H1 (cell line): ENCODE measurements around the gene CMTM1. TPM values are rescaled to one million over a fixed set of nuclear protein-coding genes. Genes with fewer than 3 reads are reported as not detected.

Experiments used
- BRCA1 ChIP-seq: IDR thresholded peaks from 2 replicates; pipeline ENCODE4 v1.6.1; 2012; ENCODE audit warnings: low read depth, low read length, improper control_type of control experiment
- E2F6 ChIP-seq: IDR thresholded peaks from 2 replicates; pipeline ENCODE4 v1.6.1; 2012; ENCODE audit warnings: inconsistent platforms
- GTF2F1 ChIP-seq: IDR thresholded peaks from 2 replicates; pipeline ENCODE4 v1.6.1; 2012; ENCODE audit warnings: low read depth, low read length, improper control_type of control experiment, borderline replicate concordance
- HDAC2 ChIP-seq, 2 experiments: fragments of 300-600 bp in 1 of 2; sonication (generic) in 1 of 2; IDR thresholded peaks; 2 replicates each; pipeline ENCODE4 v1.6.1; 2011 to 2012; ENCODE audit warnings: low read depth in 2 of 2, low read length in 2 of 2, mild to moderate bottlenecking in 2 of 2, moderate library complexity in 2 of 2, borderline replicate concordance in 1 of 2, inconsistent platforms in 1 of 2
- NRF1 ChIP-seq: IDR thresholded peaks from 2 replicates; pipeline ENCODE4 v1.6.1; 2011; ENCODE audit warnings: mild to moderate bottlenecking, low read depth, low read length, improper control_type of control experiment
- PHF8 ChIP-seq: fragments of 200-600 bp; sonication (generic); conservative IDR thresholded peaks from 2 replicates; pipeline ENCODE4 v1.7.1; 2012; ENCODE audit warnings: low read depth, mild to moderate bottlenecking, inconsistent platforms, low read length, moderate library complexity
- SP2 ChIP-seq: IDR thresholded peaks from 2 replicates; pipeline ENCODE4 v1.6.1; 2012; ENCODE audit warnings: mild to moderate bottlenecking, low read length, inconsistent platforms
- polyA plus RNA-seq, 7 experiments: library from polyadenylated mRNA; depleted of rRNA in 3 of 7; stranded (reverse) in 5 of 7; unstranded in 2 of 7; fragments of >200 nt in 5 of 7; fragments of 200-250 nt in 2 of 7; gene quantifications; 1 replicate in 5 of 7; 2 replicates in 1 of 7; 4 replicates in 1 of 7; pipeline versions ENCODE4 v1.2.1 to v1.2.3, GENCODE V29; 2011 to 2013; ENCODE audit warnings: missing spikeins in 2 of 7, mixed read lengths in 2 of 7
- total RNA-seq: library from RNA; stranded (reverse); fragmentation: NEBNext Ultra II Directional; extraction: Animal tissue kit (Norgen Biotek cat#: 25700); gene quantifications from 2 replicates; pipeline ENCODE4 v1.2.1, GENCODE V29; 2021
- TF ChIP-seq, protein P1 (sequence below): fragments of 300-600 bp; sonication (generic); IDR thresholded peaks from 2 replicates; pipeline ENCODE4 v1.7.1; 2012; ENCODE audit warnings: low read length, moderate library complexity, mild to moderate bottlenecking, inconsistent platforms; ENCODE audit not compliant: insufficient replicate concordance

CMTM1 gene
- total and polyA plus RNA-seq, 2 of the 8 experiments (the other 6 are each of a cell fraction or from before 2014, with no cell fraction given): 1.2 to 2.0 TPM

- TF ChIP-seq, protein P1, sequence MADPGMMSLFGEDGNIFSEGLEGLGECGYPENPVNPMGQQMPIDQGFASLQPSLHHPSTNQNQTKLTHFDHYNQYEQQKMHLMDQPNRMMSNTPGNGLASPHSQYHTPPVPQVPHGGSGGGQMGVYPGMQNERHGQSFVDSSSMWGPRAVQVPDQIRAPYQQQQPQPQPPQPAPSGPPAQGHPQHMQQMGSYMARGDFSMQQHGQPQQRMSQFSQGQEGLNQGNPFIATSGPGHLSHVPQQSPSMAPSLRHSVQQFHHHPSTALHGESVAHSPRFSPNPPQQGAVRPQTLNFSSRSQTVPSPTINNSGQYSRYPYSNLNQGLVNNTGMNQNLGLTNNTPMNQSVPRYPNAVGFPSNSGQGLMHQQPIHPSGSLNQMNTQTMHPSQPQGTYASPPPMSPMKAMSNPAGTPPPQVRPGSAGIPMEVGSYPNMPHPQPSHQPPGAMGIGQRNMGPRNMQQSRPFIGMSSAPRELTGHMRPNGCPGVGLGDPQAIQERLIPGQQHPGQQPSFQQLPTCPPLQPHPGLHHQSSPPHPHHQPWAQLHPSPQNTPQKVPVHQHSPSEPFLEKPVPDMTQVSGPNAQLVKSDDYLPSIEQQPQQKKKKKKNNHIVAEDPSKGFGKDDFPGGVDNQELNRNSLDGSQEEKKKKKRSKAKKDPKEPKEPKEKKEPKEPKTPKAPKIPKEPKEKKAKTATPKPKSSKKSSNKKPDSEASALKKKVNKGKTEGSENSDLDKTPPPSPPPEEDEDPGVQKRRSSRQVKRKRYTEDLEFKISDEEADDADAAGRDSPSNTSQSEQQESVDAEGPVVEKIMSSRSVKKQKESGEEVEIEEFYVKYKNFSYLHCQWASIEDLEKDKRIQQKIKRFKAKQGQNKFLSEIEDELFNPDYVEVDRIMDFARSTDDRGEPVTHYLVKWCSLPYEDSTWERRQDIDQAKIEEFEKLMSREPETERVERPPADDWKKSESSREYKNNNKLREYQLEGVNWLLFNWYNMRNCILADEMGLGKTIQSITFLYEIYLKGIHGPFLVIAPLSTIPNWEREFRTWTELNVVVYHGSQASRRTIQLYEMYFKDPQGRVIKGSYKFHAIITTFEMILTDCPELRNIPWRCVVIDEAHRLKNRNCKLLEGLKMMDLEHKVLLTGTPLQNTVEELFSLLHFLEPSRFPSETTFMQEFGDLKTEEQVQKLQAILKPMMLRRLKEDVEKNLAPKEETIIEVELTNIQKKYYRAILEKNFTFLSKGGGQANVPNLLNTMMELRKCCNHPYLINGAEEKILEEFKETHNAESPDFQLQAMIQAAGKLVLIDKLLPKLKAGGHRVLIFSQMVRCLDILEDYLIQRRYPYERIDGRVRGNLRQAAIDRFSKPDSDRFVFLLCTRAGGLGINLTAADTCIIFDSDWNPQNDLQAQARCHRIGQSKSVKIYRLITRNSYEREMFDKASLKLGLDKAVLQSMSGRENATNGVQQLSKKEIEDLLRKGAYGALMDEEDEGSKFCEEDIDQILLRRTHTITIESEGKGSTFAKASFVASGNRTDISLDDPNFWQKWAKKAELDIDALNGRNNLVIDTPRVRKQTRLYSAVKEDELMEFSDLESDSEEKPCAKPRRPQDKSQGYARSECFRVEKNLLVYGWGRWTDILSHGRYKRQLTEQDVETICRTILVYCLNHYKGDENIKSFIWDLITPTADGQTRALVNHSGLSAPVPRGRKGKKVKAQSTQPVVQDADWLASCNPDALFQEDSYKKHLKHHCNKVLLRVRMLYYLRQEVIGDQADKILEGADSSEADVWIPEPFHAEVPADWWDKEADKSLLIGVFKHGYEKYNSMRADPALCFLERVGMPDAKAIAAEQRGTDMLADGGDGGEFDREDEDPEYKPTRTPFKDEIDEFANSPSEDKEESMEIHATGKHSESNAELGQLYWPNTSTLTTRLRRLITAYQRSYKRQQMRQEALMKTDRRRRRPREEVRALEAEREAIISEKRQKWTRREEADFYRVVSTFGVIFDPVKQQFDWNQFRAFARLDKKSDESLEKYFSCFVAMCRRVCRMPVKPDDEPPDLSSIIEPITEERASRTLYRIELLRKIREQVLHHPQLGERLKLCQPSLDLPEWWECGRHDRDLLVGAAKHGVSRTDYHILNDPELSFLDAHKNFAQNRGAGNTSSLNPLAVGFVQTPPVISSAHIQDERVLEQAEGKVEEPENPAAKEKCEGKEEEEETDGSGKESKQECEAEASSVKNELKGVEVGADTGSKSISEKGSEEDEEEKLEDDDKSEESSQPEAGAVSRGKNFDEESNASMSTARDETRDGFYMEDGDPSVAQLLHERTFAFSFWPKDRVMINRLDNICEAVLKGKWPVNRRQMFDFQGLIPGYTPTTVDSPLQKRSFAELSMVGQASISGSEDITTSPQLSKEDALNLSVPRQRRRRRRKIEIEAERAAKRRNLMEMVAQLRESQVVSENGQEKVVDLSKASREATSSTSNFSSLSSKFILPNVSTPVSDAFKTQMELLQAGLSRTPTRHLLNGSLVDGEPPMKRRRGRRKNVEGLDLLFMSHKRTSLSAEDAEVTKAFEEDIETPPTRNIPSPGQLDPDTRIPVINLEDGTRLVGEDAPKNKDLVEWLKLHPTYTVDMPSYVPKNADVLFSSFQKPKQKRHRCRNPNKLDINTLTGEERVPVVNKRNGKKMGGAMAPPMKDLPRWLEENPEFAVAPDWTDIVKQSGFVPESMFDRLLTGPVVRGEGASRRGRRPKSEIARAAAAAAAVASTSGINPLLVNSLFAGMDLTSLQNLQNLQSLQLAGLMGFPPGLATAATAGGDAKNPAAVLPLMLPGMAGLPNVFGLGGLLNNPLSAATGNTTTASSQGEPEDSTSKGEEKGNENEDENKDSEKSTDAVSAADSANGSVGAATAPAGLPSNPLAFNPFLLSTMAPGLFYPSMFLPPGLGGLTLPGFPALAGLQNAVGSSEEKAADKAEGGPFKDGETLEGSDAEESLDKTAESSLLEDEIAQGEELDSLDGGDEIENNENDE: no peak
- TF ChIP-seq HDAC2 (IDR thresholded peaks at IDR 0.05; ENCODE audit: borderline replicate concordance in 1 of 2, low read depth in 2 of 2, low read length in 2 of 2) (no peak), NRF1 (no peak), PHF8 (no peak), BRCA1 (no peak), E2F6 (no peak), SP2 (no peak), GTF2F1 (no peak)
Observed at GRCh38 chr16:66622863-66623262, 56.6 kb downstream of the CMTM1 start (continued).
